Epidermal melanocyte (primary cell): Measurements from ENCODE around the gene ULK2.

Source experiments
- DNase-seq: peaks from one replicate; pipeline ENCODE4 v3.0.0; 2011; ENCODE audit warnings: low spot score; ENCODE audit not compliant: insufficient read length

ULK2 gene

DNA sequence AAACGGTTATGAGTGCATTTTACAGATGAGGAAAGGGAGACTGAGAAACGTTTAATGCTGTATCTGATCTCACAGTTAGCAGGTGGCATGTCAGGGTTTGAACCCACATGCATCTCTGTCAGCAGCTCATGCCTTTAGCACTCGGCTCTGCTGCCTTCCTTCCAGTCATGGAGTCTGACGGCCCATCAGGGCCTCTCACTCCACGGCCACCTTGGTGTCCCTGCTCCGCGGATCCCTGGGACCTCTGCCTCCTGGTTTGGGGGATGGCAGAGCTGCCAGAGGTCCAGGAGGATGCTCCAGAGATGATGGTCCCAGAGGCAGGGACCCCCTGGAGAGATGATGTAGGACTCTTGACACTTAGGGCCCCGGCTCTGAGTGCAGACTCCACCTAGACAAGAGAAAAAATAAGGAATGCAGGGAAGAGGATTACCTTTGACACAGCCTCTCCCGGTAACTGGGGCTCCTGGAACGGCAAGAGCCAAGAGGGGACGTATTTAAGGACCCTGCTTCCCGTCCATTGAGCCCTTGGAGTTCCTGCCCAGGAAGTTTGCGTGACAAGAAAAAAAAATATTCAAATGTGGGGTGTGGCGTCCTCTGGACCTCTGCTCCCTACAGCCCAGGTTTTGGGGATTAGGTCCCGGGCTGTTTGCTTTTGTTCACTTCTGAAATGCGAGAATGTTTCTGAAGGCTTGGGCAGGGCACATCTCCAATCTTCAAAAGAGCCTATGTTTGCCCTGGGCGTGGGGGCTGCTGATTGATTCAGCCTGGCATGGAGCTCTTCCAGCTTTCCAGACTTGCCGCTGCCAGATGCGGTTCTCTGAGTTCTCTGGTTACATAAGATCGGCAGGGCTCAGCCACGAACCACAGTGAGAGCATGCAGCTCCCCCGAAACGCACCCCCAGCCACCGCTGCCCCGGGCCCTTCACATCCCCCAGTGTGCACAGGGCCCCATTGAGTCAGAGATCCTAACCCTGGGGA, 119.6 kb downstream of the ULK2 start, which contains the start of gene ALDH3A1:
Gene ALDH3A1, minus strand, starts transcription at position 470 of the 978 bp plus-strand sequence. CDS start 3,169 bp downstream, outside the sequence.
- peak; percentile 49 for DNase-seq

DNA sequence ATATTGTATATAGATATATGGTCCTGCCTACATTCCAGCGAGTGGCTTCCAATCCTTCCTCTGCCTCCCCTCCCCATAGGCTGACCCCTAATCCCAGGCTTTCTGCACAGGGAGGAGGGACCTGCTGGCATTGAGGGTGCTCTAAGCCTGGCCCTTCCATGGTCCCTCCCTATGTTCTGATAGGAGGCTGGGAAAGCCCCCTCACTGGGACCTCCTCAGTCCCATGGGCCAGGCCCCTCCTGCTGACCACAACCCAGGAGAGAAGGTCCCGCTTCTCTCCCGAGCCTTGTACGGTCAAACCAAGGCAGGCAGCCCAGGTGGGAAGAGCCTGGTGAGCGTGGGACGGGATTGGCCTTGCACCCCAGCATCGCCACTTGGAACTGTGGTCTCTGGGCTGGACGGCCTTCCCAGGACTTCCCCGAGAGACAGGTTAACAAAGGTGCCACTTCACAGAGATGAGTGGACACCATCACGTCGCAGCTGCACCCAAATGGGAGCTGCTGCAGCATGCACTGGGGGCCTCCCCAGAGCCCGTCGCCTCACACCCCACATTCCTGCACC, 120.5 kb downstream of the ULK2 start:
- DNase-seq = no peak

DNA sequence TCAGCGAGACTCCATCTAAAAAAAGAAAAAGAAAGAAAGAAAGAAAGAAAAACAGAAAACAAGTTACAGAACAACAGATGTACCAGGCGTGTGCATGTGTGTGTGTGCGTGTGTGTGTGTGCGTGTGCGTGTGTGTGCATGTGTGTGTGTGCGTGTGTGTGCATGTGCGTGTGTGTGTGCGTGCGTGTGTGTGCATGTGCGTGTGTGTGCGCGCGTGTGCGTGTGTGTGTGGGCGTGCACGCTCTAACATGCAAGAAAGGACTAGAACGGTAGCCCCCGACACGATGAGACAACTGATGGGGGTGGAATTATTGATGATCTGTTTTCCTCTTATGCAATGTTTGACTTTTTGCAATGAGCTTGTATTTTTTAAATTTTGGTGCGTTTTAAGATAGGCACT, 121.2 kb downstream of the ULK2 start:
- DNase-seq = no peak

DNA sequence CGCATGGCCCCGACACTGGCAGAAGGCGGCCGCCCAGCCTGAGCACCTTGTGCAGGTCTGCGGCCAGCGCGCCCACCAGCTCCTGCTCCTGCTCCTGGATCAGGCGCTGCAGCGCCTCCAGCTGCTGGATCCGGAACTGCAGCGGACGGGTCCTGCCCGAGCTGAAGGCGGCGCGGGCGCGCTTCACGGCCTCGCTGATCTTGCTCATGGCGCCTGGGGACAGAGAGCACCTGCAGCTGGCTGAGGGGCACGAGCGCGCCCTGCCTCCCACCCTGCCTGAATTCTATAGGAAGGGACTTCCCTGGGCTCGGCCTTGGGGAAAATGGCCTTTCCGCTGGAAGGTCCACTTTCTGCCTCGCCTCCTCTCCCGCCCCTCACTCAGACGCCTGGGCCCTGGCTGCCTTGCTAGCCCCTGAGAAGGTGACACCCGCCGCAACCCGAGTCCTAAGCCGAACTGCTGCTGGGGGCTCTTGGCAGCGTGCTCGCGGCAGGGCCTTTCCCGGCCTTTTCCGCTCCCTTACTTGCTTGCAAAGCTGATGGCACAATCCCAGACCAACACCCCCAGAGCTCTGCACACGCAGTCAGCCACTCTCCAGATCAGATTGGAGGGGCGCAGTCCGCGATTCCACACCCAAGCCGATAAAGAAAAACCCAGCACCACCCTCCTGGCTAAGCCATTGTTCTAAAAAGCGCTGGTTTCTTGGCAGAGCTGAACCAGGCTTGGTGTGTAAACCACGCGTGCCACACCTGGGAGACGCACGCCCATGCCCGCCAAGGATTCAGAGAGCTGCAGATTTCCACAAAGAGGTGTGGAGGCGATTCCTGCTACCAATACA, 122.6 kb downstream of the ULK2 start:
- peak; percentile 53 for DNase-seq

DNA sequence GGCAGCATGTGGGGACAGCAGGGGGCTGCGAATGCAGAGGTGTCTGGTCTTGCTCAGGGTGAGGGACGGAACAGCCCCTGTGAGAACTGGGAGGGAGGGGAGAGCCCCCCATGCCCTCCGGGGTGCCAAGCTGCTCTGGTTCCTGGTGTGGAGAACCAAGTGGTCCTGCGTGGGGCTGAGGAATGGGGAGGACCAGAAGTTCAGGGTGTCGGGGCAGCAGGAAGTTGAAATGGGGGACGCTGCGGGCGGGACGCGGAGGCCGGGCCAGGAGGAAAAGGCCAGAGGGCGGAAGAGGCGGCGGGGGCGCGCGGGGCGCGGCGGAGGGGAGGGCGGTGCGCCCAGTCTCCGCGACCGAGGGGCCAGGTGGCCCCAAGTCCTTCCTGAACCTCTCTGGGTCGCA, 123.2 kb downstream of the ULK2 start:
- no peak for DNase-seq

DNA sequence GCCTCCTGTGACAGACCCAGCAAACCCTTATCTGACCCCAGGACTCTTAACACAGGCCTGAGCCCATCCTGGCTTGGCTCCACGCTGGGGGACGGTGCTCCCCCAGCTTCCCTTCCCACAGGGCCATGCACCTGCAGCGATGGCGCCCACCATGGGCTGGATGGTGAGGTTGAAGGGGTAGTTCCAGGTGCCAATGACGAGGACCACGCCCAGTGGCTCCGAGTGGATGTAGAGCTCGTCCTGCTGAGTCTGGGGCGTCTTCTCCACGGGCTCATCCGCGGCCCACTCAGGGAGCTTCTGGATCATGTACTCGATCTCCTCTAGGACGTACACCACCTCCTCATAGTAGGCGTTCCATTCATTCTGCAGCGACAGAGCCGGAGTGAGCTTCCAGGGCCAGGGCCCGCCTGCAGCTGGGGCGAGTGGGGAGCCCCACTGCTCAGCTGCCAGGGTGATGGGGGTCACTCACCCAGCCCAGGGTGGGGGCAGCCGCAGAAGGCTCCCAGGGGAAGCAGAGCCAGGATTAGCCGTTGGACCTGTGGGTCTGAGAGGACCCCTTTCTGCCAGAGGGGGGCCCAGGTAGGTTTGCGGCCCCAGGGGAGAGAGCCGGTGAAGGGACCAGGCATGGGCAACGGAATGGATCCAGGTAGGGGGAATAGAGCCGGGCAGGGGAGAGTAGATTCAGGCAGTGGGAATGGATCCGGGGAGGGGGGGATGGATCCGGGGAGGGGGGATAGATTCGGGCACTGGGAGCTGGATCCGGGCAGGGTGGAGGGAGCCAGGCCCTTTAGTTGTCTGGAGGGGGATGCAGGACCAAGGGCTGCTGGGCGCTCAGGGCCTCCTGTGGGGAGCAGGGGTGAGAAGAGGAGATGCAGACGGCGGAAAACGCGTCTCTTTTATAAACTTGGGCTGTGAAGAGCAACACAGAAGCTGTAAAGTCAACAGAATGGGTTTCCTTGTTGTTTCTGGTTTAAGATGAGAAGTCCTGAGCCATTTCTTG, 124.3 kb downstream of the ULK2 start:
- DNase-seq = no peak

DNA sequence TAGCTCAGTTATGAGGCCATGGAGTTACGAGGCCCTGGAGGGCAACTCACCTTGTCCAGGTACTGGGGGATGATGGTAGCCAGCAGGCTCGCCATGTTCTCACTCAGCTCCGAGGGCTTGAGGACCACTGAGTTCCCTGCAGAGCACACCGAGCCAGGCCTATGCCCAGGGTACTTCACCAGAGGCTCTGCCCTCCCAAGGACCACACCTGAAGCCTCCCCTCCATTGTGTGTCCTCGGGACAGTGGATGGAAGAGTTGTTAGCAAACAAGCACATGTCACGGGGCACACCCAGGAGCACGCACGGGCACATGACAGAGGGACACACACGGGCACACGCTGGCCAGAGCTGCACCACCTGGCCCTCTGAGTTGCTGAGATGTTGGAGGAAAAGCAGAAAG, 125.2 kb downstream of the ULK2 start:
- DNase-seq = no peak

DNA sequence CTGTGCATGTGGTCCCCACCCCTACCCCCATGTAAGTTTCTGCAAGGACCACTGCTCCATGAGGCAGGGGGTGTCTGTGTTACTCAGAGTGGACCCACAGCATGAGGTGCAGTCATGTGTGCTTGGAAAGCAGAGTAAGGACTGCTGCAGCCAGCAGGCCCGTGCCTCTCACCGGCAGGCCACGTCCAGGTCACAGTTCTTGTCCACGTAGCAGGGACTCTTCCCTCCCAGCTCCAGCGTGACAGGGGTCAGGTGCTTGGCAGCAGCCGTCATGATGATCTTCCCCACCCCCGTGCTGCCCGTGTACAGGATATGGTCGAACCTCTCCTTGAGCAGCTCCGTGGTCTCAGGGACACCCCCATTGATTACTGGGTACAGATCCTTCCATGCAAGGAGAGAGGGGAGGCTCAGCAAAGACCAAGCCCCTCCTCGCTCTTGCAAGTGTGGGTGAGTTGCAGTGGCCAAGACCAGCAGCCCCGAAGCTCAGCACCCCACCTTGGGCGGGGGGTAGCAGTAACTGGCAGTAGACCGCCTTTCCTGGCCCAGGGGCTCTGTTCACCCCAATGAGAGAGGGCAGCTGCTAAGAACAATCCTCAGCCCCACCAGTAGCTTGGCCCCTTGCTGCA, 125.8 kb downstream of the ULK2 start:
- DNase-seq = no peak

DNA sequence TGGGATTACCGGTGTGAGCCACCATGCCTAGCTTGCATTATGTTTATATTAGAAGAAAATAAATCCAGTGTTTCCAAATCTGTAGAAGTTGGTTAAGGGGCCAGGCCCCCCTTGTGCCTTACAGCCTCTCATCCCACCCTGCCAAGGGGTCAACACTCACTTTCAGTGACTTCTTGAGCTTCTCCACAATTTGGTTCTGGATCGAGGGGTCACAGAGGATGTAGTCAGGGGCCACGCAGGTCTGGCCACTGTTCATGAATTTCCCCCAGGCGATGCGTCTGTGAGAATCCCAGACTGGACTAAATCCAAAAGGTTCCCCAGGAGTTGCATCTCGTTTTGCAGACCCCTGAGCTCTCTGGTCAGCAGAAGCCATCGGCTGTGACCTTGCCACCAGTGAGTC, 126.8 kb downstream of the ULK2 start:
- DNase-seq = no peak

DNA sequence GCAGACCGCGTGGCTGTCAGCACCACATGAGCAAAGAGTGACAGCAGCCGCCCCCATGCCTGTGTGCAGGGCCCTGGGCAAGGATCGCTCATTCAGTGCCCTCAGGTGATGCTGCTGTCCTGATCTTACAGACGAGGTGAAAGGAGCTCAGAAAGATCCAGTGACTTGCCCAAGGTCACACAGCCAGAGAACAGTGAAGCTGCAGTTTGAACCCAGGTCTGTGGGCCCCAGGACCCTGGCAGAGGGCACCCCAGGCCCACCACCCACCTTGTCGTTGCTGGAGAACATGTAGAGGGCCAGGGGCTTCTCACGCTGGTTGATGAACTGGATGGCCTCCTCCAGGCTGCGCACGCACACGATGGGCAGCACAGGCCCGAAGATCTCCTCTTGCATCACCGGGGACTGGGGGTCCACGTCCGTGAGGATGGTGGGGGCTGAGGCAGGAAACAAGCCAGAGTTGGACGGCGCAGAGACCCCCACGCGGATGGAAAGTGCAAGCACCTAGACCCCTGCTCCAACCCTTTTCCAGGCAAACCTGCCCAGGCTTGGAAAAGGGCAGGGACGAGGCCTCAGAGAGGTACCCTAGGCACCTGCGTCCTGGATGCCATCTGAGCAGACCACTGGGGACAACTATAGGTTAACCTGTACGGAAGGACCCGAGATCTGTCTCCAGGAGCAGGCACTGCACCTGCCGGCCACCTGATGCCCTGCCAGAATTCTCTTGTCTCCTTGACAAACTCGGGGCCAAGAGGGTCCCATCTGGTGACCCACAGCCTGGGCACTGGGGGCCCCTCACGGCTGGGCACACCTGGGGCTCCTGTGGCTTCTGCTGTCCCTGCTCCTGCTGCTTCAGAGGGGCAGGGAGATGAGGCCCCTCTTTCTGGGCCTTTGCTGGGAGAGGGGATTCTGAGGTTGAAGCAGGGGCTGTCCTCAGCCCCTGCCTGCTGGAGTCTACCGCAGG, 128.2 kb downstream of the ULK2 start:
- DNase-seq = no peak

DNA sequence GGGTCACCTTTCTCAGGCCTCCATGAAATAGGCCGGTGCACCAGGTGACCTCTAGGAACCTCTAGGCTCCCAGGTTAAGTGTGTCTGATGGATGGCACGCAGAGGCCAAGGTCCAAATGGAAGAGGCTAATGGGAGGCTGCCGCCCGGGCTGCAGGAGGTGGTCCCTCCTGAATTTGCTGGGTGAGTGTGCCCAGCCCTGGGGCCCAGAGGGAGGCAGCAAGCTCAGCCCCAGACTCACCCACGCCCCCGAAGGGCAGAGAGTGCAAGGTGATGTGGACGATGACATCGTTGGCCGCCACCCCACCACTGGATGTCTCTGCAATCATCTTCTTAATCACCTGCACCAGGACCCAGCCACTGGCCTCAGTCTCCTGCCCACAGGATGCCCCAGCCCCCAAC, 129.0 kb downstream of the ULK2 start:
- DNase-seq = no peak

DNA sequence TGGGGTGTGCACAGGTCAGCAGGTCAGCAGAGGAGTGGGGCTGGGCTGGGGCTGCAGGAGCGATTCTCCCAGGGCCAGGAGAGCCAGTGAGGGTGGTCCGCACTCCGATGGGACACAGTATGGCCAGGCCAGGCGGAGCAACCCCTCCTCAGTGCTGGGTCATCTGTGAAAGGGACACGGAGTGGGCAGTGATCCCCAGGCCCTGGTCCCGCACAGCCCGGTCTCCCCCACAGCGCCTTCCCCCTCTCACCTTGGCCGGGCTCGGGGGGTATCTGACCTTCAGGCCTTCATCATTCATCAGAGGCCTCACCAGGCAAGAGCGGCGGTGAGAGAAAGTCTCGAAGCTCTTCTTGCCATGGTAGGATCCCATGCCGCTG, 129.7 kb downstream of the ULK2 start:
- DNase-seq = no peak

DNA sequence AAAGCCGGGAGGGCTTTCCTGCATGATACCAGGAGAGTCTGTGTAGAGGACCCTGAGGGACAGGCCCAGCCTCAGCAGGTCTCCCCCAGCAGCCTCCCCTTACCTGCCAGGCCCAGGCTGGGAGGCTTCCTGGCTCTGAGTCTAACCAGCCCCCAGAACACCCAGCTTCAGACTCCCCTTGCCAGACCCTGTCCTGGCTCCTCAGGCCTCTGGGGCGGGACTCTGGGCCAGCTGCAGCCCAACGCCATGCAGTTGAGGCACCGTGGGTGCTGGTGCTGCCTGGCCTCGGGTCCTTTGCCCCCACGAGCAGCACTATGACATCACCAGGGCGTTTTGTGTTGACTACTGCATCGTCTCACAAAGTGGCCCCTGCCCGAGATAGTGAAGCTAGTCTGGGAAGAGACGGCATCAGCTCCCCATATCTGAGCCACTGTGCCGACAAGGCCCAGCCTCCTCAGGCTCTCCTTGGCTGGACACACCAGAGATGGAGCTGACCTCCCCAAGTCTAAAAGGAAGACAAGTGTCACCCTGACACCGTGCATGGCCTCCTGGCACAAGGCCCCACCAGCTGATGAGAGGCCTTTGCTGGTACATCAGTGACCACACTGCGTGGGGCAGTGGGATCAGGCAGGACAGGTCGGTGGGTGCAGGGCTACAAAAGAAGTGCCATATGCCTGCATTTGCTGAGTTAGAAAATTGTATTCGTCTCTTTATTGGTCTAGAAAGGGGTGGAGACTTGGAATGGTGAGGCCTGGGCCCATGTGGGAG, 130.2 kb downstream of the ULK2 start:
- DNase-seq = no peak

DNA sequence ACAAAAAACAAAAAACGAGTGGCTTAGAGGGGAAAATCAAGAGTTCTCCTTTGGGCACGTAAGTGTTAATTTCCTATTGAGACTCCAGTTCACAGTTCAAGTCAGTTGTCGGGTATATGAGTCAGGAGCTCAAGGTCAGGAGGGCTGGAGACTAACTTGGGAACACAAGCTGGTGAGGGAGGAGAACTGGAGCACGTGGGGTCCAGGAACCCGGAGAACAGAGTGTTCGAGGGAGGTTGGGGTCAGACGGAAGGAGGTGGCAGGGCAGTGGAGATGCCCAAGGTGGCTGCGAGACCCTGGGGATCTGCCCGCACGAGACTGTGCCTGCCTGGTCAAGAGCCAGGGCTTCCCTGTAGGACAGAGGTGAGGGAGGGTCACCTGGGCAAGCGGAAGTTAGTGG, 131.7 kb downstream of the ULK2 start:
- DNase-seq = no peak

DNA sequence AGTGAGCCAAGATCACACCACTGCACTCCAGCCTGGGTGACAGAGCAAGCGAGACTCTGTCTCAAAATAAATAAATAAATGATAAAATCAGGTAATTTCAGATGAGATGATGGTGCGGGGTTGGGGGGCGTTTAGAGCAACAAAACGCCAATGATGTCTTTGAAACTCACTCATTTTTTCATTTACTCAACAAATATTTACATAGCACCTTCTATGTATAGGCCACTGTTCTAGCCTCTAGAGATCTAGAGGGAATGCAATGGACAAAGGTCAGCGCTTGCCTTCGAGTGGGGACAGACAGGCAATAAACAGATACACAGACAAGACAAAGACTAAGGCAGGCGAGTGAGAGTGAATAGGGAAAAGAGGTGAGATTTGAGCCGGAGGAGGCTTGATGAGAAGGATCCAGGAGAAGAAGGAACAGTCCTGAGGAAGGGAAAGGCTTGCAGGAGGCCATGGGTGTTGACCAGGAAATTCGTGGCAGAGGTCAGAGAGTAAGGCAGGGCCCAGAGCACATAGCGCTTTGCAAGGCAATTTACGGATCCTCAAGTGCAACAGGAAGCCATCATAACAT, 133.7 kb downstream of the ULK2 start:
- no peak for DNase-seq

DNA sequence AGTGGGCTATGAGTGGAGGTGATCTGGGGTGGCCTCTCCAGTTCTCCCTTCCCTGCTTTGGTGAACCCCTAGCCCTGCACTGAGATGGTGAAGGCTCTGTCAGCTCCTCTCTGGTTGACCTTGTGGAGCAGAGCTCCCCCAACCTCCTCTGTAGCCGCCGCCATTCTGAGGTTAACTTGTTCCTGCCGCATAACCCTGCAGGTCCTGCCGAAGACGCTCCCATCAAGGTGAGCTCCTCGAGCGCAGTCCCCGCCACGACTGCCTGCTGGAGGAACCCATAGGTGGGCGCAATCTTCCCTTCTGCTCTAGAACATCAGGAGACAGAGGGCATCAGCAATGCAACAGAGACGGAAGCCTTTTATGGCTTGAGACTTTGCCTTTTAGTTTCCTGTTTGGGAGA, 136.1 kb downstream of the ULK2 start:
- DNase-seq = no peak

DNA sequence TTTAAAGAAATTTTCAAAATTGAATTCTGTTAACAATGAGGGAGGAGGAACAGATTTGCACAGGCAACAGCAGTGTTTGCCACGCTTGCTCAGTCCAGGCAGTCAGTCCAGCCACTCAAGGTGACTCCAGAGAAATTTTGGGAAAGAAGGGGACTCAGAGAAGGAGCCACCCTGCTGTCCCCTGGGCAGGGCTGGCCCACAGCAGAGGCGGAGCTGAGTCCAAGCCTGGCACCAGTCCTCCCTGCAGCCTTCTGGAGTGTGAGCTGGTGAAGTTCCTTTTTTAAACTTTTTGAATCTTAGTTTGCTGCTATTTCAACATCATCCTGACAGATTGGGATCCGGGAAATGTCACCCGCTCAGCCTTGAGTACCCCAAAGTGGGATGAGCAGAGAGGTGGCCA, 136.9 kb downstream of the ULK2 start:
- no peak for DNase-seq

DNA sequence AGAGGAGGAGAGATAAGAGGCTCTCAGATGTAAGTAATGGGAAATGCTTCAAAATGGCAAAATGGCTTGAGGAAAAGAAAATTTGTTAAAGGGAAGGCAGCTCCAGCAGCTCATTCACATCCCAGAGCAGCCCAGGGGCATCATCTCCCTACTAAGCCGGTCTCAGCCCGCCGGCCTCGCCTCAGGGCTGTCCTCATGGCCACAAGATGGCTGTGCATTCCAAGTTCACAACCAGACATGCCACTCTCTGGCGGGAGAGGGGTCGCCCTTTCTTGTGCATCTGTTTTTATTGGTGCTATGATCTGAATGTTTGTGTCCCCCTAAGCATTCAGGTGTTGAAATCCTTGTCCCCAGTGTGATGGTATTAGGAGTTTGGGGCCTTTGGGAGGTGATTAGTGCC, 137.8 kb downstream of the ULK2 start:
- DNase-seq = no peak
